Middle frontal gyrus (tissue), 1 donor: ENCODE data around the gene PEX16.

ENCODE experiments used
- DNase-seq: peaks from one replicate; pipeline ENCODE4 v3.0.0-alpha.2; 2015; ENCODE audit warnings: low spot score; ENCODE audit errors: extremely low spot score

Gene PEX16

DNA sequence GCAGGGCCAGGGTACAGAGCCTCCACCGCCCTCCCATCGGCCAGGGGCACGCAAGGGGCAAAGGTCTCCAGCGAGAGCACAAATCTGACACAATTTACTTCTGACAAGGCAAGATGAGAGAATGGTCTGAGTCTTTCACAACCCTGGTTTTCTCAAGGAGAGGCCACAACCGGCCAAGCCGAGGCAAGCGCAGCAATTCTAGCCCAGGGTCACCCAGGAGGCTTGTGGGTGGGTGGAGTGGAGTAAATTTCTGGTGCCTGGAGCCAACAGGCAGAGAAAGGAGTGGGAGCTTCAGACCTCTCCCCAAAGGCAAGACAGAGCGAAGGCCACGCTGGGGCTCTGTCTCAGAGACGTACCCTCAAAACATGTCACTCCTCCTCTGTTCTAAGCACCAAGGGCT is 14.1 kb upstream of the PEX16 start:
- DNase-seq: no peak

DNA sequence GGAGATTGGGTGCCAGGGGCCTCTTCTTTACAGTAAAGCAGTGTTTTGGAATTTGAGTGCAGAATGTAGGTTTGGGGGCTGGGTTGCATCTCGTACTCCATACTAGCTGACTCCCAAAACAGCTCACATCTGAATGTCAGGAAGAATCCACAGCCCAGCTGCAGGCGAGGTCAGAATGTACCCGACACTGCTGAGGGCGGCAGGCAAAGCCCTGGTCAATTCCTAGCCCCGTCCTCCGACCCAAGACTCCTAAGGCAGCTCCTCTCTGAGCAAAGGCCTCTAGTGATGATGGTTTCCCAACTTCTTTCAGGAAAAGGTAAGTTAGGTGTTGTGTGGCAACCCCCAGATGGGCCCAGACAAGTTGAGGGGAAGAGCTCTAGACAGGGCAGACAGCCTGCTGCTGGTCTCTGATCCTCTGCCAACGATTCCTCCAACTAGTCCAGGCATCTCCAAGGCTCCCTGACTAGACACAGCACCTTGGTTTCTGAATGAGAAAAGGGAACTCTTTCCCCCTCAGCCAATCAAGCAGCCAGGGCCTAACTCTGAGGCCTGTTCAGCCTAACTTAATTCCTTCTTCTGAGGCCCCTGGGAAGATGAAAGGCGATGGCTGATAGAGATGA is 13.4 kb upstream of the PEX16 start:
- no peak for DNase-seq

- DNase-seq: no peak
Observed at GRCh38 chr11:45930031-45930794, 12.5 kb upstream of the PEX16 start.

- no peak for DNase-seq
Observed at GRCh38 chr11:45929486-45930030, 11.9 kb upstream of the PEX16 start.

GRCh38 chr11:45928535-45929215 is 11.0 kb upstream of the PEX16 start:
- no peak for DNase-seq

- no peak for DNase-seq
Observed at GRCh38 chr11:45927684-45928413, 10.2 kb upstream of the PEX16 start.

- DNase-seq: no peak
Observed at GRCh38 chr11:45927332-45927683, 9.6 kb upstream of the PEX16 start.

DNA sequence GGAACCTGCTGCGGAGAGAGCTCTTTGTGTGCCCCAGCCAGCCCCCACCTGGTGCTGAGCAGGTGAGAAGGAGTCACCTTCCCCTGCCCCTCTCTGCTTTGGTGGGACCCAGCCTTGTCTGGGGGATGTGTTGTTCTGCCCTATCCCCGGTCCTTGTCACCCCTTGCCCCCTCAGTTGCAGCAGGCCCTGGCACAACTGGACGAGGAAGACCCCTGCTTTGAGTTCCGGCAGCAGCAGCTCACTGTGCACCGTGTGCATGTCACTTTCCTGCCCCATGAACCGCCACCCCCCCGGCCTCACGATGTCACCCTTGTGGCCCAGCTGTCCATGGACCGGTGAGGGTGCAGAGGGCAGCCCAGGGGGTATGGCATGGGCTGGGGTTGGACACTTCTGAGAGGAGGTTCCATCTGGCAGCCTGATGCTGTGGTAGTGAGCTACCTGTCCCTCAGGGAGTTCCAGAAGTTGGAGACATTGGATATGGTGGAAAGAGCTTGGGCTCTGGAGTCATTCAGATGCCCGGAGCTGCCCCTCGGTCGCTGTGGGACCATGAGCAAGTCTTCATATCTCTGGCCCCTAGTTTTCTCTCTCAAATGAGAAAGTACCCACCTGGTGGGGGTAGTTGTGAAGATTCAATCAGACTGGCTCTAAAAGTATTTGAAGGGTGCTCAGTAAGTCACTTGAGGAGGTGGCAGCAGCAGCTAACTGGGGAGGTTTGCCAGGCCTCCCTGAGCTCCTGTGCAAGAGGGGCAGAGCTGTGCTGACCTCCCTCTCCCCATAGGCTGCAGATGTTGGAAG is 9.1 kb upstream of the PEX16 start:
- no peak for DNase-seq

- DNase-seq: no peak
Observed at GRCh38 chr11:45926001-45926401, 8.3 kb upstream of the PEX16 start.

- no peak for DNase-seq
Observed at GRCh38 chr11:45925550-45925949, 7.9 kb upstream of the PEX16 start.

- no peak for DNase-seq
Observed at GRCh38 chr11:45924927-45925326, 7.2 kb upstream of the PEX16 start.

GRCh38 chr11:45924036-45924915 is 6.6 kb upstream of the PEX16 start:
- DNase-seq: no peak

DNA sequence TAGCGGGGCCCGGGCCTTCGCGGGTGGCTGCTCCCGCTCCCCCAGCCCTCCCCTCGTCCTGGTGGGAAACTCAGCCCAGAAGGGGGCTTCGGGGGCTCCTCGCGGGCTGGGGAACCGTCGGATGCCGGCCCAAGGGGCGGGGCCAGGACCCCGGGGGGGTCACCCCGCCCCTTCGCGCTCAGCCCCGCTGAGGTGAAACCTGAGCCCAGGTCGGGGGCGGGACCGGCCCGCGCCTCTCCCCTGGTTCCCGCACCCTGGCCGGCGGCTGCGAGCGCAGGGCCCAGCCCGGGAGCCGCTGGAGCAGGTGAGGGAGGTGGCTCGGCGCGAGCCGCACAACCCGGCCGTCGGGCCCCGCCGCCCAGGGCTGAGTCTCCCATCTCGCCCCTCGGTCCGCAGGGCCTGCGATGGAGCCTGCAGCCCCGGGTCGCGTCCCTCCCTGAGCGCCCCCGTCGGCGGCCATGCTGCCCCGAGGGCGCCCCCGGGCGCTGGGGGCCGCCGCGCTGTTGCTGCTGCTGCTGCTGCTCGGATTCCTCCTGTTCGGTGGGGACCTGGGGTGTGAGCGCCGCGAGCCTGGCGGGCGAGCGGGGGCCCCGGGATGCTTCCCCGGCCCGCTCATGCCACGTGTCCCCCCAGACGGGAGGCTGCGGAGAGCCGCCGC is 4.9 kb upstream of the PEX16 start, which contains the start of gene LARGE2:
Gene LARGE2, plus strand, starts transcription at position 232 of the 658 bp plus-strand sequence. Its CDS starts 227 bp downstream, at position 459.
- no peak for DNase-seq

DNA sequence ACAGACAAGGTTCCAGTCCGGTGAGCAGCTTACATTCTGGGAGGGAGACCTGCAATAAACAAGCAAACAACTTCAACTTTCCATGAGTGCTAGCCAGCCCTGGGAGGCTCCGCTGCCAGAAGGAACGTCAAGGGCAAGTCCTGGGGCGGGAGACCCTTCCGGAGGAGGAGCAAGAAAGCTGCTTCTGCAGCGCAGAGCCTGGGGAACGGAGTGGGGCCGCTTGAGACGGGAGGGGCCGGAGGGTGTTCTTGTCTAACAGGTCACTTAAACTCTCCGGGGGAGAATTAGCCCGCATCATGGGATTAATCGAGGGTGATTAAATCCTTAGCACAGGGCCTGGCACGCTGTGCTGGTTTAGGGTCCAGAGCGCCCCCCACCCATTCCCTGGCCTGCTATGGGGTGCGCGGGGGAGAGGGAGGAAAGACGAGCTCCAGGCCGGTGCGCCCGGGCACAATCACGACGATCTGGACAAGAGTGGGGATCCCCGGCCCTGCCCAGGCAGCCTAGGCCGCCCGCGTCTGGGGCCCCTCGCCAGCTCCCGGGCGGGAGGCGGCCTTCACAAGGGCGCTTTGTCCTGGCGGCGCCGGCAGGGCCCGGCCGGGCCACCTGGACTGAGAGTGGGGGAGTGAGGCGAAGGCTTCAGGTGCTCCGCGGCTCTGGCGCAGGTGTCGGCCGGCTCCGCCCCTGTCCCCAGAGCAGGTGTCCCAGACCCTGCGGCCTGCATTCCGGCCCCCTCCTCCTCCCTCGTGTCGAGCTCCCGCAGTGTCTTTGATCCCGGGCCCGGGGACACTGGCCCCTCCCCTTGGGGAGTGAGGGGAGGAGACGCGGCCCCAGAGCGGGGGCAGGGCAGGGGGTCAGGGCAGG is 4.1 kb upstream of the PEX16 start:
- DNase-seq: no peak

DNA sequence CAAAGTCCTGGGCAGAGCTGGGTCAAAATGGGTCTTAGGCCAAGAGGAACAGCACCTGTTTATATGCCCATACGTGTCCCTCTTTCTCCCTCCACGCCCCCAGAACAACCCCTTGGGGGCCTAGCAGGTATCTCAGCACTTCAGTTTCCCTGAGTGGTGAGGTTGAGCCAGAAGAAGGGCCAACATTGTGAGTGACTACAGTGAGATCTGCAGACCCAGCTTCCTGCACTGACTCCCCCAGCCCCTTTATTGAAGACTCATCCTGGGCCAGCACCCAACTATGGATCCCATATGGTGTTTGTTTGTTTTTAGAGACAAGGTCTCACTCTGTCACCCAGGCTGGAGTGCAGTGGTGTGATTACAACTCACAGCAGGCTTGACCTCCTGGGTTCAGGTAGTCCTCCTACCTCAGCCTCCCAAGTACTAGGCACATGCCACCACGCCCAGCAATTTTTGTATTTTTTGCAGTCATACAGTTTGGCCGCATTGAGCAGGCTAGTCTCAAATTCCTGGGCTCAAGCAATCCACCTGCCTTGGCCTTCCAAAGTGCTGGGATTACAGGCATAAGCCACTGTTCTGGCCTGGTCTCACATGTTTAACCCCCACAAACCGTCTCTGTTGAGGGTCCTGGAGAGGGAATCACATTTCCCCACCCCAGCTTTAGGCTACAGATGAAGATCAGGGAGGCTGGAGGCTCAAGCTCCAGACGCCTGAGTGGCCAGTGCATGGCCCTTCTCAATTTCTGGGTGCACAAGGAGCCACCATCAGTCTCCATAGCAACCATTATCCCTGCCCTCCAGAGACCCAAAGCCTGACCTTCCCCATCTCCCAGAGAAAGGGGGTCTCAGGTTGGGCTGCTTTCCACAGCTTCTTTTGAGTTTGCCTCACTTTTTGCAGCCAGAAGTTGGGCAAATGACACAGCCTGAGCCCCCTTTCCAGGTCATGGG is 3.1 kb upstream of the PEX16 start:
- DNase-seq: no peak

DNA sequence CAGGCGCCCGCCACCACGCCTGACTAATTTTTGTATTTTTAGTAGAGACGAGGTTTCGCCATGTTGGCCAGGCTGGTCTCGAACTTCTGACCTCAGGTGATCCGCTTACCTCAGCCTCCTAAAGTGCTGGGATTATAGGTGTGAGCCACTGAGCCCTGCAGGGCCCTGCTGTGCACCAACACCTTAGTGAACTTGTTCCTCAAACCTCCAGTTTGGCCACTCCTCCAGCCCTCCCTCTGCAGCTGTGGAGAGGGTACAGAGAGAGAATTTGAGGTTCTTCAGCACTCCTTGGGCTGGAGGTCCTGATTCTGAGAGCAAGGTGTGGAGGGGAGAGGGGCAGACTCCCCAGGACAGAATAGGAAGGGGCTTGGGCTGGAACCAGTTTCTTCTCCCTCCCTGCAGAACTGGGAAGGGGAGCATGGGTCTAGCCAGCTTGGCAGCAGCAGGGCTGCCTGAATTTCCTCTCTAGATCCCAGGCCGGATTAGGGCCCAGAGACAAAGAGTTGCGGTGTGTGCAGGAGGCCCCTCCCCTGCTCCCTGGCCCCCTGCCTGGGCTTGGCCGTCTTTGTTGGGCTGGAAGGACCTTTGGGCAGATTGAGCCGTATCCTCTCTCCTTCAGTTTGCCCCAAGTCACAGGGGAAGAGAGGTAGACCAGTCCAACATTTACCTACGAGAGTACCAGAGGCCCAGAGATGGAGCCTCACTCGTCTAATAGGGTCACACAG is 2.3 kb upstream of the PEX16 start:
- no peak for DNase-seq
